Smooth muscle cell (in vitro differentiated cells): ENCODE measurements around the gene FLNC. TPM values are rescaled to one million over a fixed set of nuclear protein-coding genes. Genes with fewer than 3 reads are reported as not detected.

ENCODE experiments used
- DNase-seq: peaks from one replicate; lab custom pipeline; 2025; ENCODE audit not compliant: unreplicated experiment; lab: John Stamatoyannopoulos, UW
- H2AFZ ChIP-seq: fragments of 200-600 bp; sonication (generic); 2 replicates; pipeline ENCODE4 v1.6.0; 2016; ENCODE audit warnings: antibody characterized with exemption, low read depth, mild to moderate bottlenecking
- H3F3A ChIP-seq: fragments of 200-600 bp; sonication (generic); 2 replicates; pipeline ENCODE4 v1.6.0; 2017; ENCODE audit warnings: antibody characterized with exemption, low read depth
- H3K27ac ChIP-seq: fragments of 200-600 bp; sonication (generic); 2 replicates; pipeline ENCODE4 v1.5.1; 2016; ENCODE audit warnings: low read depth, mild to moderate bottlenecking
- H3K27me3 ChIP-seq: fragments of 200-600 bp; sonication (generic); 2 replicates; pipeline ENCODE4 v1.6.1; 2016; ENCODE audit warnings: low read depth, mild to moderate bottlenecking
- H3K36me3 ChIP-seq: fragments of 200-600 bp; sonication (generic); 2 replicates; pipeline ENCODE4 v1.5.1; 2016; ENCODE audit warnings: low read depth
- H3K4me1 ChIP-seq: fragments of 200-600 bp; sonication (generic); 2 replicates; pipeline ENCODE4 v1.5.1; 2016; ENCODE audit warnings: low read depth
- H3K4me2 ChIP-seq: fragments of 200-600 bp; sonication (generic); 2 replicates; pipeline ENCODE4 v1.6.0; 2016; ENCODE audit warnings: mild to moderate bottlenecking
- H3K4me3 ChIP-seq: fragments of 200-600 bp; sonication (generic); 2 replicates; pipeline ENCODE4 v1.5.1; 2016; ENCODE audit warnings: mild to moderate bottlenecking
- H3K79me2 ChIP-seq: fragments of 200-600 bp; sonication (generic); 2 replicates; pipeline ENCODE4 v1.6.0; 2016; ENCODE audit warnings: low read depth, mild to moderate bottlenecking
- H3K9ac ChIP-seq: fragments of 200-600 bp; sonication (generic); 2 replicates; pipeline ENCODE4 v1.6.0; 2016; ENCODE audit warnings: low read depth
- H3K9me3 ChIP-seq: fragments of 200-600 bp; sonication (generic); replicated peaks from 2 replicates; pipeline ENCODE4 v1.5.1; 2016; ENCODE audit warnings: low read depth
- H4K20me1 ChIP-seq: fragments of 200-600 bp; sonication (generic); 2 replicates; pipeline ENCODE4 v1.6.0; 2016; ENCODE audit warnings: low read depth
- CTCF ChIP-seq: fragments of 200-600 bp; sonication (generic); IDR thresholded peaks from 2 replicates; pipeline ENCODE4 v1.5.1; 2017; ENCODE audit warnings: borderline replicate concordance, mild to moderate bottlenecking, antibody characterized with exemption; ENCODE audit not compliant: insufficient read depth, poor library complexity, severe bottlenecking
- WGBS: methylation state at CpG from one replicate; pipeline ENCODE4 v1.1.7; 2016; ENCODE audit warnings: low lambda C conversion rate; 5-methylcytosine and 5-hydroxymethylcytosine counted together
- polyA plus RNA-seq: library from polyadenylated mRNA; unstranded; fragments of >200 nt; fragmentation: Nextera tagmentation; extraction: Ambion mirVana; gene quantifications from 2 replicates; pipeline ENCODE4 v1.2.1, GENCODE V29; 2016
- total RNA-seq: library from RNA; depleted of rRNA; stranded (reverse); fragments of >200 nt; gene quantifications from 2 replicates; pipeline ENCODE4 v1.2.3, GENCODE V29; 2014

Gene FLNC
- total and polyA plus RNA-seq, 2 experiments from 2014 or later, result 31.7 to 34.2 TPM

DNA sequence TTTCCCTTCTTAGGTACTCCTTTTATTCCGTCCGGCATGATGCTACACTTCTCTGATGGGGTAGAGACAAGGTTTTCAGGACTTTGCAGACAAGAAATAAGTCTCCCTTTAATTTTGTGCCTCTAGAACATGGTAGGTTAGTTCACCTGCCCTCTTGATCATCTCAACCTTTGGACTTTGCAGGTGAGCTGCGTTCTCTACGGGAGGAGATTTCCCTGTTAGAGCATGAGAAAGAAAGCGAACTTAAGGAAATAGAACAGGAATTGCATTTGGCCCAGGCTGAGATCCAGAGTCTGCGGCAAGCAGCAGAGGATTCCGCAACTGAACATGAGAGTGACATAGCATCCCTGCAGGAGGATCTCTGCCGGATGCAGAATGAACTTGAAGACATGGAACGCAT lies 29.2 kb upstream of the FLNC start:
- H3K79me2 ChIP-seq, result no peaks in the 10 kb centered on the region
- no peak for DNase-seq
- H3K27me3 ChIP-seq, result no peaks in the 10 kb centered on the region
- H3K9ac ChIP-seq, result no peak overlapping the region
- no peaks in the 10 kb centered on the region for H3F3A ChIP-seq
- H4K20me1 ChIP-seq, result no peaks in the 10 kb centered on the region
- H3K4me1 ChIP-seq, result no peaks in the 10 kb centered on the region
- H3K27ac ChIP-seq, result no peak overlapping the region
- H3K4me3 ChIP-seq, result no peak overlapping the region
- H3K9me3 ChIP-seq, result no peaks in the 10 kb centered on the region
- TF ChIP-seq CTCF, result no peak
- 96% methylated on average over 9 of the region's 9 CpGs for WGBS
- H3K36me3 ChIP-seq, result no peaks in the 10 kb centered on the region
- H2AFZ ChIP-seq, result no peak overlapping the region
- no peak overlapping the region for H3K4me2 ChIP-seq

DNA sequence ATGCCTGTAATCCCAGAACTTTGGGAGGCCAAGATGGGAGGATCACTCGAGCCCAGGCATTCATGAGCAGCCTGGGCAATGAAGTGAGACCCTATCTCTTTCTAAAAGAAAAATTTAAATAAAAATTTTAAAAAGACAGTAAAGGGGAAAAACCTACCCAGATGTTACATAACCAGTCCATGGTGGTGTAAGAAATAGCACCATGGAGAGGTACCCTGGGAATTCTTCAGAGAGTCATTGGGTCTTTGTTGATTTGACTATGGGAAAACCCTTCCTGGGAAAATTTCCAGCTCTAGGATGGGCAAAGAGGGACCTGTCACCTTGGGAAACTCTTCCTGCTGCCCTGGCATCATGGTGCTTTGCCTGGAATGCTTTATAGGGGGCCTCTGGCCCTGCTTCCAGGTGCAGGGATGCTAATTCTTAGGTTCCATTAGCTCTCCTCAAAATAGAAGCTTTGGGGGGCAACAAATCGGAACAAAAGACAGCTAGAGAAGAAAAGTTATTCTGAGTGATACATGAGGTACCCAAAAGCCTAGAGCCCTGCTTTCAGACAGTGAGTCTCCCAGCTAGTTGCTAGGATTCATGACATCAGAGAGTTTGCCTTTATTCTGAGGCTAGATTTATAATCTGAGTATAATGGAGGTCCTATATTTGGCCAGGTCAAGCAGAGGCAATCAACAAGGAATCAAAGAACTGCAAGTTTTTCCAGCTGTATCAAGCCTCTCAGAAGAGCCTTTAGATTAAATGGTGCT lies 28.4 kb upstream of the FLNC start:
- no peak overlapping the region for H3K9ac ChIP-seq
- no peaks in the 10 kb centered on the region for H3K36me3 ChIP-seq
- DNase-seq, result no peak
- no peak overlapping the region for H3K4me3 ChIP-seq
- 92% methylated on average over 2 of the region's 2 CpGs for WGBS
- no peak overlapping the region for H2AFZ ChIP-seq
- no peak overlapping the region for H3K27ac ChIP-seq
- no peaks in the 10 kb centered on the region for H3K9me3 ChIP-seq
- H3K4me1 ChIP-seq, result no peaks in the 10 kb centered on the region
- no peaks in the 10 kb centered on the region for H3K79me2 ChIP-seq
- no peak for TF ChIP-seq CTCF
- H3F3A ChIP-seq, result no peaks in the 10 kb centered on the region
- H3K4me2 ChIP-seq, result no peak overlapping the region
- H4K20me1 ChIP-seq, result no peaks in the 10 kb centered on the region
- H3K27me3 ChIP-seq, result no peaks in the 10 kb centered on the region

DNA sequence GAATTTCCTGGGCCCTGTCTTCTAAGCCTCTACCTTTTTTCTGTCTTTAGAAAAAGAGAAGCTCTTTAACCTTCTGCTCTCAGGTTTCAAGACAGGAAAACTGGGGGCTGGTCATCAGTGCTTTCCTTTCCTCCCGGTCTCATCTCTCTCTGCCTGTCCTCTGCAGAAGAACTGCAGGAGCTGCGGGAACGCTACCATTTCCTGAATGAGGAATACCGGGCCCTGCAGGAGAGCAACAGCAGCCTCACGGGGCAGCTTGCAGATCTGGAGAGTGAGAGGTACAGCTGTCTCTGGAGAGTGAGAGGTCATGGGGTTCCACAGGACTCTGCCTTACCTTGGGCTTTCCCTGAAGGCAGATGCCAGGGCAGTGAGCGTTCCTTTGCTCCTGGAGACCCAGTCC lies 25.7 kb upstream of the FLNC start:
- DNase-seq, result no peak
- no peaks in the 10 kb centered on the region for H4K20me1 ChIP-seq
- no peak overlapping the region for H3K4me3 ChIP-seq
- no peaks in the 10 kb centered on the region for H3K4me1 ChIP-seq
- H2AFZ ChIP-seq, result no peak overlapping the region
- H3F3A ChIP-seq, result no peaks in the 10 kb centered on the region
- H3K79me2 ChIP-seq, result no peaks in the 10 kb centered on the region
- no peaks in the 10 kb centered on the region for H3K9me3 ChIP-seq
- TF ChIP-seq CTCF, result no peak
- H3K4me2 ChIP-seq, result no peak overlapping the region
- no peak overlapping the region for H3K27ac ChIP-seq
- H3K27me3 ChIP-seq, result no peaks in the 10 kb centered on the region
- no peak overlapping the region for H3K9ac ChIP-seq
- 90% methylated on average over 6 of the region's 6 CpGs for WGBS
- H3K36me3 ChIP-seq, result no peaks in the 10 kb centered on the region

DNA sequence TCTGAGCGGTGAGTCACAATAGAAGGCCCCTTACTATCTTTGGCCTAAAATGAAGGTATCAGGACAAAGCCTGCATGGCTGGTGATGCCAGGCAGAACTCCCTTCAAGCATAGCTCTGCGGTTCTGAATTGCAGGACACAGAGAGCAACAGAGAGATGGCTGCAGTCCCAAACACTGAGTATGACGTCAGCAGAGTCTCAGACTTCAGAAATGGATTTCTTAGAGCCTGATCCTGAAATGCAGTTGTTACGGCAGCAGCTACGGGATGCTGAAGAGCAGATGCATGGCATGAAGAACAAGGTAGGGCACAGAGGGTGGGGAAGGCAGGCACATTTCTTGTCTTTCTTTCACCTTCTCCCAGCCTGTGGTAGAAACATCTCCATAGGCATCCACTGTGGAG lies 25.0 kb upstream of the FLNC start:
- no peak for DNase-seq
- H2AFZ ChIP-seq, result no peak overlapping the region
- no peaks in the 10 kb centered on the region for H4K20me1 ChIP-seq
- H3K4me1 ChIP-seq, result no peaks in the 10 kb centered on the region
- H3K36me3 ChIP-seq, result no peaks in the 10 kb centered on the region
- no peaks in the 10 kb centered on the region for H3K79me2 ChIP-seq
- TF ChIP-seq CTCF, result no peak
- no peak overlapping the region for H3K4me3 ChIP-seq
- no peak overlapping the region for H3K27ac ChIP-seq
- H3K4me2 ChIP-seq, result no peak overlapping the region
- no peaks in the 10 kb centered on the region for H3F3A ChIP-seq
- 98% methylated on average over 5 of the region's 5 CpGs for WGBS
- H3K27me3 ChIP-seq, result no peaks in the 10 kb centered on the region
- H3K9ac ChIP-seq, result no peak overlapping the region
- H3K9me3 ChIP-seq, result no peaks in the 10 kb centered on the region
